ENCODE measurements around the gene HPGDS.

HPGDS gene

GRCh38 chr4:94334962-94335361, 7.7 kb downstream of the HPGDS start:
- no peak for TF ChIP-seq REST (IDR thresholded peaks at IDR 0.05; ENCODE audit: low read depth)
- no peak for TF ChIP-seq EGR1 (IDR thresholded peaks at IDR 0.05)
- TF ChIP-seq RAD21 (IDR thresholded peaks at IDR 0.05; ENCODE audit: low read depth): no peak
- no peak for TF ChIP-seq ZBTB7A (IDR thresholded peaks at IDR 0.05; ENCODE audit: low read depth)
- no peak for TF ChIP-seq CEBPB (IDR thresholded peaks at IDR 0.05)
- TF ChIP-seq EP300 (IDR thresholded peaks at IDR 0.05; ENCODE audit: borderline replicate concordance): no peak
- no peak for TF ChIP-seq CREB1 (IDR thresholded peaks at IDR 0.05; ENCODE audit: low read depth)
- no peak for TF ChIP-seq TAF1 (IDR thresholded peaks at IDR 0.05; ENCODE audit: low read depth)
- TF ChIP-seq USF1 (IDR thresholded peaks at IDR 0.05): no peak
- TF ChIP-seq TCF12 (IDR thresholded peaks at IDR 0.05; ENCODE audit: low read depth): no peak
- TF ChIP-seq FOXM1 (IDR thresholded peaks at IDR 0.05; ENCODE audit: borderline replicate concordance, low read depth): no peak
- TF ChIP-seq TEAD4 (IDR thresholded peaks at IDR 0.05): no peak
- TF ChIP-seq NFIC (IDR thresholded peaks at IDR 0.05): no peak
- TF ChIP-seq YY1 (IDR thresholded peaks at IDR 0.05; ENCODE audit: low read depth): no peak
- no peak for TF ChIP-seq MAX (IDR thresholded peaks at IDR 0.05)

GRCh38 chr4:94334476-94334875, 8.2 kb downstream of the HPGDS start:
- TF ChIP-seq TEAD4 (IDR thresholded peaks at IDR 0.05) (no peak), MAX (IDR thresholded peaks at IDR 0.05) (no peak), USF1 (IDR thresholded peaks at IDR 0.05) (no peak), ZBTB7A (IDR thresholded peaks at IDR 0.05; ENCODE audit: low read depth) (no peak), EGR1 (IDR thresholded peaks at IDR 0.05) (no peak), CEBPB (IDR thresholded peaks at IDR 0.05) (no peak), REST (IDR thresholded peaks at IDR 0.05; ENCODE audit: low read depth) (no peak), TAF1 (IDR thresholded peaks at IDR 0.05; ENCODE audit: low read depth) (no peak), FOXM1 (IDR thresholded peaks at IDR 0.05; ENCODE audit: borderline replicate concordance, low read depth) (no peak), CREB1 (IDR thresholded peaks at IDR 0.05; ENCODE audit: low read depth) (no peak), YY1 (IDR thresholded peaks at IDR 0.05; ENCODE audit: low read depth) (no peak), EP300 (IDR thresholded peaks at IDR 0.05; ENCODE audit: borderline replicate concordance) (no peak), RAD21 (IDR thresholded peaks at IDR 0.05; ENCODE audit: low read depth) (no peak), TCF12 (IDR thresholded peaks at IDR 0.05; ENCODE audit: low read depth) (no peak)

GRCh38 chr4:94333866-94334265, 8.8 kb downstream of the HPGDS start:
- TF ChIP-seq REST (IDR thresholded peaks at IDR 0.05; ENCODE audit: low read depth): no peak
- no peak for TF ChIP-seq EP300 (IDR thresholded peaks at IDR 0.05; ENCODE audit: borderline replicate concordance)
- no peak for TF ChIP-seq YY1 (IDR thresholded peaks at IDR 0.05; ENCODE audit: low read depth)
- TF ChIP-seq RAD21 (IDR thresholded peaks at IDR 0.05; ENCODE audit: low read depth): no peak
- no peak for TF ChIP-seq CREB1 (IDR thresholded peaks at IDR 0.05; ENCODE audit: low read depth)
- TF ChIP-seq NFIC (IDR thresholded peaks at IDR 0.05): no peak
- no peak for TF ChIP-seq EGR1 (IDR thresholded peaks at IDR 0.05)

GRCh38 chr4:94332983-94333590, 9.5 kb downstream of the HPGDS start:
- TF ChIP-seq RAD21 (IDR thresholded peaks at IDR 0.05; ENCODE audit: low read depth) (peak; percentile 39), TEAD4 (IDR thresholded peaks at IDR 0.05) (no peak)

- TF ChIP-seq FOXM1 (IDR thresholded peaks at IDR 0.05; ENCODE audit: borderline replicate concordance, low read depth) (no peak), EP300 (IDR thresholded peaks at IDR 0.05; ENCODE audit: borderline replicate concordance) (no peak), TAF1 (IDR thresholded peaks at IDR 0.05; ENCODE audit: low read depth) (no peak), CREB1 (IDR thresholded peaks at IDR 0.05; ENCODE audit: low read depth) (no peak), ZBTB7A (IDR thresholded peaks at IDR 0.05; ENCODE audit: low read depth) (no peak), USF1 (IDR thresholded peaks at IDR 0.05) (no peak), NFIC (IDR thresholded peaks at IDR 0.05) (no peak), TCF12 (IDR thresholded peaks at IDR 0.05; ENCODE audit: low read depth) (no peak), MAX (IDR thresholded peaks at IDR 0.05) (no peak), TEAD4 (IDR thresholded peaks at IDR 0.05) (no peak), EGR1 (IDR thresholded peaks at IDR 0.05) (no peak), CEBPB (IDR thresholded peaks at IDR 0.05) (no peak), YY1 (IDR thresholded peaks at IDR 0.05; ENCODE audit: low read depth) (no peak), RAD21 (IDR thresholded peaks at IDR 0.05; ENCODE audit: low read depth) (no peak), REST (IDR thresholded peaks at IDR 0.05; ENCODE audit: low read depth) (no peak)
Observed at GRCh38 chr4:94329933-94330332, 12.7 kb downstream of the HPGDS start.

Measured in Ishikawa (cell line).